ENCODE results near the gene RAMAC.

The RAMAC gene

GRCh38 chr15:82970078-82970686 lies 15.8 kb upstream of the RAMAC start:
- in situ Hi-C loops (cut with HindIII; ENCODE audit: low pct_ligation_motif_present, low sequenced_read_pairs): no loop called here
- Histone ChIP-seq H3K4me3 (ENCODE audit: low read depth, low read length) (no peak overlapping the region), H3K36me3 (replicated peaks) (no peaks in the 10 kb centered on the region), H3K27me3 (replicated peaks) (no peaks in the 10 kb centered on the region), H3K27ac (no peak overlapping the region)
- no peak for DNase-seq
- TF ChIP-seq, protein P1, sequence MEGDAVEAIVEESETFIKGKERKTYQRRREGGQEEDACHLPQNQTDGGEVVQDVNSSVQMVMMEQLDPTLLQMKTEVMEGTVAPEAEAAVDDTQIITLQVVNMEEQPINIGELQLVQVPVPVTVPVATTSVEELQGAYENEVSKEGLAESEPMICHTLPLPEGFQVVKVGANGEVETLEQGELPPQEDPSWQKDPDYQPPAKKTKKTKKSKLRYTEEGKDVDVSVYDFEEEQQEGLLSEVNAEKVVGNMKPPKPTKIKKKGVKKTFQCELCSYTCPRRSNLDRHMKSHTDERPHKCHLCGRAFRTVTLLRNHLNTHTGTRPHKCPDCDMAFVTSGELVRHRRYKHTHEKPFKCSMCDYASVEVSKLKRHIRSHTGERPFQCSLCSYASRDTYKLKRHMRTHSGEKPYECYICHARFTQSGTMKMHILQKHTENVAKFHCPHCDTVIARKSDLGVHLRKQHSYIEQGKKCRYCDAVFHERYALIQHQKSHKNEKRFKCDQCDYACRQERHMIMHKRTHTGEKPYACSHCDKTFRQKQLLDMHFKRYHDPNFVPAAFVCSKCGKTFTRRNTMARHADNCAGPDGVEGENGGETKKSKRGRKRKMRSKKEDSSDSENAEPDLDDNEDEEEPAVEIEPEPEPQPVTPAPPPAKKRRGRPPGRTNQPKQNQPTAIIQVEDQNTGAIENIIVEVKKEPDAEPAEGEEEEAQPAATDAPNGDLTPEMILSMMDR (IDR thresholded peaks at IDR 0.05; ENCODE audit: low read depth, low read length, missing control alignments): no peak

- H3K27me3 ChIP-seq (replicated peaks): no peaks in the 10 kb centered on the region
- H3K4me3 ChIP-seq (ENCODE audit: low read depth, low read length): no peak overlapping the region
- H3K27ac ChIP-seq: no peak overlapping the region
- in situ Hi-C loops (cut with HindIII; ENCODE audit: low pct_ligation_motif_present, low sequenced_read_pairs): no loop called here
- TF ChIP-seq, protein P1 (IDR thresholded peaks at IDR 0.05; ENCODE audit: low read depth, low read length, missing control alignments): no peak
- no peak for DNase-seq
- no peaks in the 10 kb centered on the region for H3K36me3 ChIP-seq (replicated peaks)
Observed at GRCh38 chr15:82970696-82971095, 15.3 kb upstream of the RAMAC start.

DNA sequence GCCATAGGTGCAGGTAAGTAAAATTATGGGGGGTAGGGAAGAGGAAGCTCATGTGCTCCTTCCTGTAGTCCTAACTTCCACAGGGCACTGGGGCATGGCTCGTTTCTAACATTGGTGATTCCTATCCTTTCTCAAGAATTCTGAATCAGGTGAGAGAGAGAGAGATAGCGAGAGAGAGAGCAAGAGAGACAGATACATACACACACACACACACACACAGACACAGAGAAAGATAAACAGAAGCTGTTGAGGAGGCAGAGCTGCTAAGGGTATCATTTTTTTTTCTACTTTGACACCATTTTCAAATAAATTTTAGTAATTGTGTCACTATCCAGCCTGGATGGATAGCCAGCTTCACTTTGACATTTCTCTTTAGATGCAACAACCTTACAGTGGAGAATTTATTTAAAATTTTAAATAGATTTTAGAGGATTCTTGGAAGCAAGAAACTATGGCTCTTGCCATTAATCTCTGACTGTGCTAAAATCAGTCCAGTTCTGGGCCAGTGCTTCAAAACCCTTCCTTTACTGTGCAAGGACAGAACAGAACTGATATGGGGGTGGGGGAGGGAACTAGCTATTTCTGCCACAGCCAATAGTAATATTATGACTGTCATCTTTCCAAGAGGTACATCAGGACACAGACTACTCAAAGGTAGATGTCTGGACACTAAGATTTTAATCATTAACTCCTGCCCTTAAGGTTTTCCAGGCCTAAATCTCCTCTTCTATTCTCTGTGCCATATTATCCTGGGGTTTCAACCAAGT lies 14.6 kb upstream of the RAMAC start:
- in situ Hi-C loops (cut with HindIII; ENCODE audit: low pct_ligation_motif_present, low sequenced_read_pairs): no loop called here
- Histone ChIP-seq H3K36me3 (replicated peaks) (no peaks in the 10 kb centered on the region), H3K27me3 (replicated peaks) (no peaks in the 10 kb centered on the region), H3K4me3 (ENCODE audit: low read depth, low read length) (no peak overlapping the region), H3K27ac (no peak overlapping the region)
- no peak for DNase-seq
- TF ChIP-seq, protein P1 (IDR thresholded peaks at IDR 0.05; ENCODE audit: low read depth, low read length, missing control alignments): no peak

GRCh38 chr15:82972990-82973389 lies 13.0 kb upstream of the RAMAC start:
- H3K36me3 ChIP-seq (replicated peaks): no peaks in the 10 kb centered on the region
- H3K4me3 ChIP-seq (ENCODE audit: low read depth, low read length): no peak overlapping the region
- no peak for DNase-seq
- in situ Hi-C loops (cut with HindIII; ENCODE audit: low pct_ligation_motif_present, low sequenced_read_pairs): no loop called here
- no peaks in the 10 kb centered on the region for H3K27me3 ChIP-seq (replicated peaks)
- TF ChIP-seq, protein P1 (IDR thresholded peaks at IDR 0.05; ENCODE audit: low read depth, low read length, missing control alignments): no peak
- no peak overlapping the region for H3K27ac ChIP-seq

DNA sequence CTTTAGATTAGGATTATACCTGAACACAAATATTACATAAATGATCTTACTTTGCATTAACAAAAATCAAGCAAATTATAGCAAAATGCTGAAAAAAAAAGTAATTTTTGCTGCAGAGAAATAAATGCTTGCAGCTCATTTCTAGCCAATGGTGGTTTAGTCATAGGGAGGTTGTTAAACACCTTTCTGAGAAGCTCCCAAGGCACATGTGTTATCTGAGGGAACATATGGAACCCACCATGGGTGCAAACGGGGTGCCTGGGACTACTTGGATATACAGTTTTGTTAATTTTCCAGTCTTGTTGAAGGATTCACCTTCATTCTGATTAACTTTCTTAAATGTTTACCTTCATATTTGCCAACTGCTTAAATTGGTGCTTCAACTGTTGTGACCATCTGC lies 8.9 kb upstream of the RAMAC start:
- H3K27me3 ChIP-seq (replicated peaks): no peaks in the 10 kb centered on the region
- in situ Hi-C loops (cut with HindIII; ENCODE audit: low pct_ligation_motif_present, low sequenced_read_pairs): no loop called here
- H3K4me3 ChIP-seq (ENCODE audit: low read depth, low read length): no peak overlapping the region
- H3K27ac ChIP-seq: no peak overlapping the region
- TF ChIP-seq, protein P1 (IDR thresholded peaks at IDR 0.05; ENCODE audit: low read depth, low read length, missing control alignments): no peak
- DNase-seq: no peak
- no peaks in the 10 kb centered on the region for H3K36me3 ChIP-seq (replicated peaks)
